Progenitor cell of endocrine pancreas (in vitro differentiated cells): ENCODE data around the gene TCEA3. TPM values are rescaled to one million over a fixed set of nuclear protein-coding genes. Genes with fewer than 3 reads are reported as not detected.
A peak's percentile ranks its signal among the peaks of the same experiment; 100 is the strongest.
"Not testable (repeated sequence)": the region's sequence is repeated elsewhere in the genome, so short reads cannot be mapped to it uniquely, and the experiment has no call there.

ENCODE experiments used
- DNase-seq: peaks from one replicate; pipeline ENCODE4 v3.0.0; 2021; ENCODE audit warnings: low spot score; ENCODE audit not compliant: unreplicated experiment
- H3K27ac Mint-ChIP-seq: 2 replicates; pipeline ENCODE4 v1.8.0; 2021; ENCODE audit warnings: mild to moderate bottlenecking, moderate library complexity, mixed read lengths
- H3K27me3 Mint-ChIP-seq: 2 replicates; pipeline ENCODE4 v1.8.0; 2021; ENCODE audit warnings: mixed read lengths
- H3K36me3 Mint-ChIP-seq: 2 replicates; pipeline ENCODE4 v1.8.0; 2022; ENCODE audit warnings: mixed read lengths; ENCODE audit not compliant: insufficient read depth
- H3K4me1 Mint-ChIP-seq: 2 replicates; pipeline ENCODE4 v1.8.0; 2021; ENCODE audit warnings: low read depth, mixed read lengths
- H3K4me3 Mint-ChIP-seq: 2 replicates; pipeline ENCODE4 v1.8.0; 2021; ENCODE audit warnings: low read depth, mild to moderate bottlenecking, moderate library complexity, mixed read lengths
- H3K9me3 Mint-ChIP-seq: 2 replicates; pipeline ENCODE4 v1.8.0; 2021; ENCODE audit warnings: low read depth, mixed read lengths
- total RNA-seq: library from RNA; stranded (reverse); gene quantifications from 2 replicates; pipeline ENCODE4 v1.2.1, GENCODE V29; 2021
- TF ChIP-seq, protein P1 (sequence below): fragments of 200-600 bp; sonication (generic); IDR thresholded peaks from one replicate; pipeline ENCODE4 v1.5.0; 2021; ENCODE audit warnings: antibody characterized with exemption, mild to moderate bottlenecking; ENCODE audit not compliant: unreplicated experiment

TCEA3 gene
- total RNA-seq, 1 donor from 2014 or later, result 12.9 TPM

DNA sequence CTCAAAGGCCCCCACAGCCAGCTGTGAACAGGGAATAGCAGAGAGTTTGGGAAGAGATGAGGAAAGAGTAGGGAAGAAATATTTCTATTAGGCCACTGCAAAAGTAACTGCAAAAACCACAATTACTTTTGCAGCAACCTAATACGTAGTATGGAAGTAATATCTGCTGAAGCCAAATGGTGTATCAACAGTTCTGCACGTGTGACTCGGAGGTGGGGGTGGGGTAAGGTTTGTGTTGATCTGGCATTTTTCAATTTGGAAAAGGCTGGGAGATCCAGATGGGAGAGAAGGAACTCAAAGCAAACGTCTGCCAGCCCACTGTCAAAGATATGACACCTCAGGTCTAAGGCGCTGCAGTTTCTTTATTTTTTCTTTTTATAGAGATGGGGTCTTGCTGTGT is 43.8 kb downstream of the TCEA3 start:
- TF ChIP-seq, protein P1, sequence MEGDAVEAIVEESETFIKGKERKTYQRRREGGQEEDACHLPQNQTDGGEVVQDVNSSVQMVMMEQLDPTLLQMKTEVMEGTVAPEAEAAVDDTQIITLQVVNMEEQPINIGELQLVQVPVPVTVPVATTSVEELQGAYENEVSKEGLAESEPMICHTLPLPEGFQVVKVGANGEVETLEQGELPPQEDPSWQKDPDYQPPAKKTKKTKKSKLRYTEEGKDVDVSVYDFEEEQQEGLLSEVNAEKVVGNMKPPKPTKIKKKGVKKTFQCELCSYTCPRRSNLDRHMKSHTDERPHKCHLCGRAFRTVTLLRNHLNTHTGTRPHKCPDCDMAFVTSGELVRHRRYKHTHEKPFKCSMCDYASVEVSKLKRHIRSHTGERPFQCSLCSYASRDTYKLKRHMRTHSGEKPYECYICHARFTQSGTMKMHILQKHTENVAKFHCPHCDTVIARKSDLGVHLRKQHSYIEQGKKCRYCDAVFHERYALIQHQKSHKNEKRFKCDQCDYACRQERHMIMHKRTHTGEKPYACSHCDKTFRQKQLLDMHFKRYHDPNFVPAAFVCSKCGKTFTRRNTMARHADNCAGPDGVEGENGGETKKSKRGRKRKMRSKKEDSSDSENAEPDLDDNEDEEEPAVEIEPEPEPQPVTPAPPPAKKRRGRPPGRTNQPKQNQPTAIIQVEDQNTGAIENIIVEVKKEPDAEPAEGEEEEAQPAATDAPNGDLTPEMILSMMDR, result no peak
- H3K36me3 Mint-ChIP-seq, result peaks cover 6% of the 10 kb centered on the region
- H3K27ac Mint-ChIP-seq, result no peak overlapping the region
- peaks cover 7% of the 10 kb centered on the region for H3K4me1 Mint-ChIP-seq
- no peaks in the 10 kb centered on the region for H3K9me3 Mint-ChIP-seq
- H3K4me3 Mint-ChIP-seq, result no peak overlapping the region
- H3K27me3 Mint-ChIP-seq, result no peaks in the 10 kb centered on the region
- no peak for DNase-seq

DNA sequence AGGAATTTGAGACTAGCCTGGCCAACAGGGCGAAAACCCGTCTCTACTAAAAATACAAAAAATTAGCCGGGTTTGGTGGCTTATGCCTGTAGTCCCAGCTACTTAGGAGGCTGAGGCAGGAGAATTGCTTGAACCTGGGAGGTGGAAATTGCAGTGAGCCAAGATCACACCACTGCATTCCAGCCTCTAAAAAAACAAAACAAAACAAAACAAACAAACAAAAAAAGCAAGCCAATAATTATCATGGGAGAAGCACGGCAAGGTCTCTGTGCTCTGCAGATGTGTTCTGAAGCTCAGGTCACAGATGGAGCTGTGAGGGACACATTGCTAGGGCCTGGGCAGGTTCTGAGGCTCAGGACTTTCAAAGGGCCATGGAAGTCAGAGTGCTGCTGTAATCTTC is 44.3 kb downstream of the TCEA3 start:
- not testable (repeated sequence) for H3K36me3 Mint-ChIP-seq, H3K4me3 Mint-ChIP-seq, H3K9me3 Mint-ChIP-seq, DNase-seq, H3K4me1 Mint-ChIP-seq, H3K27me3 Mint-ChIP-seq, H3K27ac Mint-ChIP-seq

GRCh38 chr1:23376890-23377811 is 47.4 kb downstream of the TCEA3 start:
- H3K27ac Mint-ChIP-seq, result peak overlapping the region; percentile 92
- no peaks in the 10 kb centered on the region for H3K27me3 Mint-ChIP-seq
- H3K4me1 Mint-ChIP-seq, result peaks cover 29% of the 10 kb centered on the region
- H3K4me3 Mint-ChIP-seq, result no peak overlapping the region
- TF ChIP-seq, protein P1, result no peak
- DNase-seq, result no peak
- peaks cover 4% of the 10 kb centered on the region for H3K36me3 Mint-ChIP-seq
- no peaks in the 10 kb centered on the region for H3K9me3 Mint-ChIP-seq

- H3K4me3 Mint-ChIP-seq, H3K36me3 Mint-ChIP-seq, DNase-seq, H3K27ac Mint-ChIP-seq, H3K27me3 Mint-ChIP-seq, H3K9me3 Mint-ChIP-seq: not testable (repeated sequence)
- peaks cover 54% of the 10 kb centered on the region for H3K4me1 Mint-ChIP-seq
Measured at GRCh38 chr1:23374079-23374735, 50.3 kb downstream of the TCEA3 start.

- H3K4me1 Mint-ChIP-seq, result peaks cover 56% of the 10 kb centered on the region
- H3K27ac Mint-ChIP-seq, result peak overlapping the region; percentile 86
Measured at GRCh38 chr1:23371987-23372880, 52.3 kb downstream of the TCEA3 start.

More at GRCh38 chr1:23371987-23372880, 52.3 kb downstream of the TCEA3 start:
- H3K4me3 Mint-ChIP-seq, result peak overlapping the region; percentile 32
- peaks cover 5% of the 10 kb centered on the region for H3K36me3 Mint-ChIP-seq
- no peak for DNase-seq
- TF ChIP-seq, protein P1, result no peak
- no peaks in the 10 kb centered on the region for H3K27me3 Mint-ChIP-seq
- no peaks in the 10 kb centered on the region for H3K9me3 Mint-ChIP-seq
